Measurements from ENCODE around the gene SPIN3.
A peak's percentile ranks its signal among the peaks of the same experiment; 100 is the strongest.
"Not testable (repeated sequence)": the region's sequence is repeated elsewhere in the genome, so short reads cannot be mapped to it uniquely, and the experiment has no call there.

Gene SPIN3

DNA sequence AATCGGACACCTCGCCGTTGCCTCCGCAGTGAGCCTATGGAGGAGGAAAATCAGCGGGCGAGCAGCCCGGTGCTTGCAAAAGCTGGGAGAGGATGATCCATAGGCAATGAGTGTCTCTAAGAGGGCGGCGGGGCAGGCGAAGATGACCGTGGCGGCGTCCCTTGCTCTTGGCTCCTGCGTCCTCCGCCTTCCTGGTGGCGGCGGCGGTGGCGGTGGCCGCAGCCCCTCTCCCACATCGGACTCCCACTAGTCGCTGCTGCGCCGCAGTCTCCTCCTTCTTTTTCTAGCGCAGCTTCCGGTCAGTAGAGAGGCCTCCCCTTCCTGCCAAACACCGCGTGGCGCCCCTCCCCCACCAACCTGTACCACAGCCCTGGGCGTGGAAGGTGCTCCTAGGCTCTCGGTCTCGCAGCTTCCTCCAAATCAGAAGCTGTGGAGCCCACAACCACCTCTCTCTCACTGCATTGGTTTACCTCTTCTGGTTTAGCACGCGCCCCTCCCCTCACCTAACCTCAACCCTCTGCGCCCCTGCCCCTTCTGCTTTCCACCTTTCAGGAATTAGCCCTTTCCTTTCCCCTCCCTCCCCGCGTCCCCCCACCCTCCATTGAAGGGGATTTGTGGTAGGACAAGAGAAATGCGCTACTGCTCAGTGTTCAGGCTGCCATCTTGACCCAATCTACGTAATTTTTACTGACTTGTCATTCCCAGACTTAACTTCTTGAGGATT lies at the start of gene SPIN3:
Gene SPIN3 (minus strand): TSS at position 271 of the 724 bp plus-strand sequence. CDS start 594 bp downstream, outside the sequence.
- DNase-seq, result peak; percentile 93

DNA sequence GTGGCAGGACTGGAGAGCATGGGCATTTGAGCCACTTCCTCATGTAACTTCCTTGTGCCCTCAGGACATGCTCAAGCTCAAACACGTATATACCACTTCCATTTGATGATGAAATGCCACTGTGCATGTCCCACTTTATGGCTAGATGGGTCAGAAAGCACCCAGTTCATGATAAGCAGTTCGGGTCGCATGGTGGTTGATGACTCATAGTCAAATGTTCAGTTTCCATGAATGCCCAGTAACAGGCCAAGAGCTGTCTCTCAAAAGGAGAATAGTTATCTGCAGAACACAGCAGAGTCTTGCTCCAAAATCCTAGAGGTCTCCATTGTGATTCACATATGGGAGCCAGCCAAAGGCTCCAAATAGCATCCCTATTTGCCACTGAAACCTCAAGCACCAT lies 48.9 kb upstream of the SPIN3 start:
- no peak for DNase-seq

DNA sequence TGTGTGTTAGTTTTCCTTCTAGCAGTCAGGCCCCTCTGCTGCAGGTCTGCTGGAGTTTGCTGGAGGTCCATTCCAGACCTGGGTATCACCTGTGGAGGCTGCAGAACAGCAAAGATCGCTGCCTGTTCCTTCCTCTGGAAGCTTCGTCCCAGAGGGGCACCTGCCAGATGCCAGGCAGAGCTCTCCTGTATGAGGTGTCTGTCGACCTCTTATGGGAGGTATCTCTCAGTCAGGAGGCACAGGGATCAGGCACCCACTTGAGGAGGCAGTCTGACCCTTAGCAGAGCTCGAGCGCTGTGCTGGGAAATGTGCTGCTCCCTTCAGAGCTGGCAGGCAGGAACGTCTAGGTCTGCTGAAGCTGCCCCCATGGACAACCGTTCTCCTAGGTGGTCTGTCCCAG lies 41.9 kb upstream of the SPIN3 start:
- DNase-seq, result not testable (repeated sequence)

DNA sequence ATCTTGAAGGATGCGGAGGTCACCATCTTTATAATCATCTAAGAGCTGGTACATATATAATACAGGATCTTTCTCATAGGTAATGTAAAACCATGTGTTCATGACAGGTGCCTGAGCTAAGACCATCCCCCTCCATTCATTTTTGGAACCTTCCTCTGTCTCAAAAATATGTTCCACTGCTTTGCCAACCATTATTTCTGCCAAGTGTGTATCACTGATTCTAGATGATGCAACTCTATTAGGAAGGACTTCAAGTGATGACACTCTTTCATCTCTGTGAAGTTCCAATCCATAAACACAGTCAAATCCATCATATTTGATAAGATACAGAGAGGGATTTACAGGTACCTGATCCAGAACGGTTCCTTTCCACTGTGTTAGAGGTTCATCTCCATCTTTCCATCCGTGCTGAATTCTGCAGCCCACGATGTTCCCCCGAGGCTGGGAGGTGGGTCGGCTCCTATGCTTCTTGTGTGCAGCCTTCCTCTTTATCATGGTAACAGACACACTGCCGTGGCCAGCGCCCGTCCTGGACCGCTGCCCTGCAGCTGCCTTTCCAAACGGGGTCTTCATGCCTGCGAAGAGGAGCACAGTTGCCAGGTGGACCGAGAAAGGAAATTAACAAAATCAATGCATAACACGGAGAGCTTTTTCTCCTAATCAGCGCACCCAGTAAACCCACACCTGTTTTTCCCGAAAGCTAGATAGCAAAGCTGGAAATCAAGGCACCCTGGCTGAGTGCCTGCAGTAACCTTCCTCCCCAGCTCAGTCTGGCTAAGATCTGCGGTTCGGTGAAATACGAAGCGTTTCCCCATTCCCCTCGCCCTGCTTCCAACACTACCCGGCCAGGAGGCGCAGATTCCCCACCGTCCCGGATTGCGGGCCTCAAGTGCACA lies 718 bp downstream of the SPIN3 start:
- peak; percentile 23 for DNase-seq

DNA sequence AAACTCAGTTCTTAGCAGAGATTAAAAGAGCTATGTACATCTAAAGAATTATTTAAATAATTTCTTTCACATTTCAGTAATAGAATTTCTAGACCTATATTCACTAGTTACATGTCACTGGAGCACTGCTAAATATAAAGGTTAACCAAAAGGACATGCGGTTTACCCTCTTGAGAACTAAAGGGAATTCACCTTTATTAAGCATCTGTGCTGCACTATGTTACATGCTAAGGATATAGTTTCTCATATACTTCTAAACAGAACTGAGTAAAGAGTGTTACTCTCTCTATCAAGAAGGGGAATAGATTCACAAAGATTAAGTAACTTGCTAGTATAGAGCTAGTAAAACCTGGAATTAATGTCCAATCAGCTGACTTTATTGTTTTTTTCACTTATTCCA lies 7.6 kb downstream of the SPIN3 start:
- no peak for DNase-seq

DNA sequence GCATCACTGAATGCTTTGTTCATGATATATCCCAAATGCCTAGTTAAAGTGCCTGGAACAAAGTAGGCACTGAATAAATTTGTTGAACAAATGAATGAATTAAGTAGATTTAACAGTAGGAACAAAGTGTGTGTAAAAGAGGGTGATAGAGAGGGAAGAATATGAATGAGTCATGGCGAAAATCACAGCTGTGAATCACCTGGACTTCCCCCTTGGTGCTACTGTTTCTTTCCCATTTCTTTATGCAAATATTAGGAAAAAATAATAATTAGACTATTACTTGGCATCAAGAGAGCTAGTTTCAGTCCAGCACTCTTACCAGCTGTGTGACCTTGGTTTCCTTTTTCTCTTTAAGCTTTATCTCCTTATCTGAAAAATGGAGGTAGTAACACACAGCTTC lies 9.2 kb downstream of the SPIN3 start:
- no peak for DNase-seq

DNA sequence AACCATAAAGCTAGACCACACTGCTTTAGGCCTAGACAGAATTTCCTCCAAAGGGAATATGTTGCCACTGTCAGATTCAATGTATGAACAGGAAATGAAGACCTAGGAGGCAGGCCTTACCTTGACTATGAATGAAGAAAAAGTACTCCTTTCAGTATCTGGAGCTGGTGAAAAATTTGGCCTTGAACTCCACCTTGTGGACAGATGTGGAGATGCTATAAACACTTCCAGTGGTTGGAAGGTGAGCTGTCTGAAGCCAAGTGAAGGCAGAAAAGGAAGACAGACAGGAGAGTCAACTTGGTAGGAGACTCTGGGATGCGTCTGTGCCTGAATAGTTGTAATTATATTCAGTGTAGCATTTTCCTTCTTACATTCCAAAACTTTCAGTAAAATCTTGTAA lies 17.2 kb downstream of the SPIN3 start:
- DNase-seq, result peak; percentile 44

DNA sequence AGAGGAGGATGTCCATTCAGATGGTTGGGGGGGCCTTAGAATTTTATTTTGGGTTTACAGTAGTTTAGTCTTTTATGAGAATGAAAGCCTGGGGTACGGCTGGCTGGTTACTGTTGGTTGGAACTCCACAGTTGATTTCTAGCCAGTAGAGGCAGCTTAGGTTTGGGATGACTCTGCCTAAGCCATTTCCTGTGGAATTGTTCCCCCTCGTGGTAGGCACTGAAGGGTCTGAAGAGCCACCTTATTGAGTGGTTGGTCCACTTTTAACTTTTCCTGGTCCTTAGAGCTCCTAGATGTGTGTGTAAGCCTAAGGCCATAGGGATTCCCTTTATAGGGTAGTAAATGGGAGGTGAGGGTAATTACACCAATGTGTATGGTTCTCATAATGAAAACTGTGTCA lies 19.7 kb downstream of the SPIN3 start:
- no peak for DNase-seq

DNA sequence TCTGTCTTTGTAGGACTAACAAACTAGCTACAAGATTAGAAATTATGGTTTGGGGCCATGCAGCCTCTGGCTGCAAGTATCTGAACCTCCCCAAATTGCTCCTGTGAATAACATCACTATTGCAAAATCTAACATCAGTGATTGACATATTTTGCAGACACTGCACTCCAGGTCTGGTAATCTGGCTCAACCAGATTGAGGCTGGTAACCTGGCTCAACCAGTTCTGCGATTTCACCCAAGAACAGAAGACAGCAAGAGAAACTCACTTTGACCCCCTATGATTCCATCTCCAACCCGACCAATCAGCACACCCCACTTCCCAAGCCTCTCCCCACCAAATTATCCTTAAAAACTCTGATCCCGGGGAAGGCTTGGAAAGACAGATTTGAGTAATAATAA lies 20.9 kb downstream of the SPIN3 start:
- DNase-seq, result no peak

DNA sequence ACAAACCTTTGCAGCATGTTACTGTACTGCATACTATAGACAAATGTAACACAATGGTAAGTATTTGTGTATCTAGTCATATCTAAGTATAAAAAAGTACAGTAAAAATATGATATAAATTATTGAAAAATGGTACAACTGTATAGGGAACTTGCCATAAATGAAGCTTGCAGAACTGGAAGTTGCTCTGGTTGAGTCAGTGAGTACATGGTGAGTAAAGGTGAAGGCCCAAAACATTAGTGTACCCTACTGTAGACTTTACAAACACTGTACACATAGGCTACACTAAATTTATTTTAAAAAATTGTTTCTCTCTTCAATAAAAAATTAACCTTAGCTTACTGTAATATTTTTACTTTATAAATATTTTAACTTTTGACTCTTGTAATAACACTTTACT lies 25.8 kb downstream of the SPIN3 start:
- DNase-seq, result no peak

DNA sequence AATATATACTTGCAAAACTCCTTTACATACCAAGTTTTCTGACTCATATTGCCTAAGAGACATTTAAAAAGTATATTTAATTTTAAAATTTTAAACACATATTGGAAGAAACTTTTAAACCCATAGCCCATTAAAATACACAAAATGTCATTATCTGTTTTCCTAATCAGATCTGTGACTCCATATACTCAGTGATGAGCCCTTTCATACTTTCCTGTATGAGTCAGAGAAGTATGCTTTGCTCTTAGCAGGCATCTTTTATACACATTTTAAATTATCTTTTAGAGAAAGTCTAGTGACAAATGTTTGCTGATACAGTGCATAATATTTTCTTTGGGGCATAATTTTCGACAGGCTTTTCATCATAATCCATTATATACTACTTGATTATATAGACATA lies 26.4 kb downstream of the SPIN3 start:
- no peak for DNase-seq

DNA sequence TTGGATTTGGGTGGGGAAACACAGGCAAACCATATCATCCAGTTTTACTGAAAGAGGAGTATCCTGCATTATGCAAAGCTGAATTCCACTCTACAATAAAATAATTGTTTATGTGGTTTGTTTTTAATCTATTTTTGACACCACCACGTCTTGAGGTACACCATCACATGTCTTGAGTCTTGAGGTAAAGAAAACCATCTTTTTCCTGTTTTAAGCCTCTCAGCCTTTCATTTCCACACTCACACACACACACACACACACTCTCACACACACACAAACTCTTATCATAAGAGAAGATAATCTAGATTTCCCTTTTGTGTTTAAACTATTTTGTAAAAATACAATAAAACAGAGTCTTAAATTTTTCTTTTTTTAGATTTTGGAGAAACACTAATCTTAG lies 32.0 kb downstream of the SPIN3 start:
- DNase-seq, result no peak

DNA sequence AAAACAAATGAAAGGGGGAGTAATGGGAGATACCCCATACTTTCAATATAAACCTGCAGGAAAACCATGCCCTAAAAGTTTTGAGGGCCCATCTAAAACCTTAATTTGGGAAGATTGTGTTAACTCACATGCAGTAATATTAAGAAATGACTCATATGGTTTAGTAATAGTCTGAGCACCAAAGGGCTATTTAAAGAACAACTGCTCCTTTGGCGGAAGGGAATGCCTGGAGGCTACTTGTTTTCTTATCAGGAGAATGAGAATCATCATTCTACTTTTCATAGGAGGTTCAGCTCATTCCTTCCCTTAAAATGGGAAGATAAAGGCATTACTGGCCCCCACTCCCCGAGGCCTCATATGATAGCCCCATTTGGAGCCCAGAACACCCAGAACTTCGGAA lies 47.6 kb downstream of the SPIN3 start:
- no peak for DNase-seq

DNA sequence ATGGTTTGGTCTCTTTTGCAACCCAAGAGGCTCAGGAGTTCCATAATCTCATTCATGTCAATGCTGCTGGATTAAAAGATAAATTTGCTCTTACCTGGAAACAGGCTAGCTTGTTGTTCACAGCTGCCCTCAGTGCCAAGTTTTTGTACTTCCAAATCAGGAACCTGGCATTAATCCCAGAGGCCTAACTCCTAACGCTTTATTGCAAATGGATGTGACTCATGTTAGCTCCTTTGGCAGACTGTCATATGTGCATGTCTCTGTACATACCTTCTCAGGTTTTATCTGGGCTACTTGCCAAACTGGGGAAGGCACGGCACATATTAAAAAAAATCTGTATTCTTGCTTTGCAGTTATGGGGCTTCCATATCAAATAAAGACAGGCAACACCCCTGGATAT lies 49.1 kb downstream of the SPIN3 start:
- DNase-seq, result peak; percentile 66

DNA sequence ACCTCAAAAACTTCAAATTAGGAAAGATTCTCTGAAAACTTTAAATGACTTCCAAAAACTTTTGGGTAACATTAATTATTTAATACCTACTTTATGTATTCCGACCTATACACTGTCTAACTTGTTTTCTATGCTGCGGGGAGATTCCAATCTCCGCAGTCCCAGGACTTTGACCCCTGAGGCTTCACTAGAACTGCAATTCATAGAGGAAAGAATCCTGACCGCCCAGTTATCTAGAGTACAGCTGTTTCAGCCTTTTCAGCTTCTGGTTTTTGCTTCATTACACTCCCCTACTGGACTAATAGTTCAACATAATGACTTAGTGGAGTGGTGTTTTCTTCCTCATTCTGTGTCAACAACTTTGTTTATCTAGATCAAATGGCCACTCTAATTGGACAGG lies 50.1 kb downstream of the SPIN3 start:
- not testable (repeated sequence) for DNase-seq

DNA sequence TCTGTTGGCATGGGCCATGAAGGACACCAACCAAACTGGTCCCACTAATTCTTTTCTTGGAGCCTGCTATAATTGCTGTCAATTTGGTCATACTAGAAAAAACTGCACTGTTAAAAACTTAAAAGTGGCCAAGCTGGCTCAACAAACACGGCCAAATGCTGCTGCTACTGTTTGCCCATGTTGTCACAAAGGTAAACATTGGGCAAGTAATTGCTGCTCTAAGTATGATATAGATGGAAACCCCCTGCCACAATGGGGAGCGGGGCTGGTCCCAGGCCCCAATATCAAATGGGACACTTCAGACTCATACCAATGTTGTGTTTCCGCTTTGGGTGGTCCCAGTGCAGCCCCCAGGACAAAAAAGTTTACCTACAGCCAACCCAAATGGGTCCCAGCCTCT lies 52.1 kb downstream of the SPIN3 start:
- no peak for DNase-seq
